Neuronal stem cell (in vitro differentiated cells): ENCODE results near the gene SUCLG2.

Experiments
- DNase-seq: peaks from one replicate; pipeline ENCODE4 v3.0.0-alpha.2; 2013; ENCODE audit warnings: low spot score
- H2AFZ ChIP-seq: one replicate; pipeline ENCODE4 v1.6.1; 2013; ENCODE audit warnings: mild to moderate bottlenecking, low read length, inconsistent platforms
- H2AK5ac ChIP-seq: 2 replicates; pipeline ENCODE4 v1.6.1; 2013; ENCODE audit warnings: low read depth, mild to moderate bottlenecking, inconsistent platforms, low read length, moderate library complexity, mixed read lengths
- H2BK120ac ChIP-seq: 2 replicates; pipeline ENCODE4 v1.6.1; 2013; ENCODE audit warnings: low read depth, mild to moderate bottlenecking, inconsistent platforms, low read length, moderate library complexity, mixed read lengths
- H2BK12ac ChIP-seq: one replicate; pipeline ENCODE4 v1.6.1; 2013; ENCODE audit warnings: low read length, inconsistent platforms
- H2BK15ac ChIP-seq: 2 replicates; pipeline ENCODE4 v1.6.1; 2013; ENCODE audit warnings: mild to moderate bottlenecking, low read length, inconsistent platforms, mixed read lengths
- H2BK5ac ChIP-seq: one replicate; pipeline ENCODE4 v1.6.1; 2013; ENCODE audit warnings: inconsistent platforms, mild to moderate bottlenecking, low read length, moderate library complexity
- H3K14ac ChIP-seq: one replicate; pipeline ENCODE4 v1.6.1; 2013; ENCODE audit warnings: low read length, inconsistent platforms
- H3K18ac ChIP-seq: 2 replicates; pipeline ENCODE4 v1.6.1; 2013; ENCODE audit warnings: low read length, inconsistent platforms
- H3K23ac ChIP-seq: 2 replicates; pipeline ENCODE4 v1.6.1; 2013; ENCODE audit warnings: low read depth, mild to moderate bottlenecking, mixed read lengths, low read length, inconsistent platforms; ENCODE audit not compliant: poor library complexity
- H3K27ac ChIP-seq: replicated peaks from 3 replicates; pipeline ENCODE4 v1.5.1; 2013; ENCODE audit warnings: low read length, inconsistent platforms
- H3K27me3 ChIP-seq, 3 experiments: 2 replicates each; pipeline ENCODE4 v1.6.1; 2013; ENCODE audit warnings: low read length in 3 of 3, mild to moderate bottlenecking in 2 of 3, inconsistent platforms in 1 of 3, low read depth in 1 of 3, mixed read lengths in 1 of 3, moderate library complexity in 1 of 3; ENCODE audit not compliant: control insufficient read depth in 3 of 3, insufficient read depth in 3 of 3
- H3K36me3 ChIP-seq, 2 donors: replicated peaks in 1 of 2; 2 replicates each; pipeline ENCODE4 v1.6.1; 2013; ENCODE audit warnings: low read length in 2 of 2; ENCODE audit not compliant: control insufficient read depth in 2 of 2, insufficient read depth in 2 of 2
- H3K4ac ChIP-seq: 2 replicates; pipeline ENCODE4 v1.6.1; 2013; ENCODE audit warnings: inconsistent platforms, mild to moderate bottlenecking, low read length, moderate library complexity
- H3K4me1 ChIP-seq, 2 donors: 1 replicate in 1 of 2; 2 replicates in 1 of 2; pipeline ENCODE4 v1.6.1; 2013; ENCODE audit warnings: low read length in 2 of 2, low read depth in 1 of 2; ENCODE audit not compliant: control insufficient read depth in 2 of 2, insufficient read depth in 1 of 2
- H3K4me2 ChIP-seq: one replicate; pipeline ENCODE4 v1.6.1; 2013; ENCODE audit warnings: mild to moderate bottlenecking, low read length, inconsistent platforms; ENCODE audit not compliant: insufficient read depth, poor library complexity, severe bottlenecking
- H3K4me3 ChIP-seq, 2 donors: 2 replicates each; pipeline ENCODE4 v1.5.1; 2013; ENCODE audit warnings: low read length in 2 of 2, mild to moderate bottlenecking in 2 of 2, inconsistent platforms in 1 of 2, moderate library complexity in 1 of 2
- H3K79me1 ChIP-seq: one replicate; pipeline ENCODE4 v1.6.1; 2013; ENCODE audit warnings: low read depth, mild to moderate bottlenecking, inconsistent platforms, low read length, moderate library complexity
- H3K9ac ChIP-seq: one replicate; pipeline ENCODE4 v1.6.1; 2013; ENCODE audit warnings: mild to moderate bottlenecking, low read depth, low read length, inconsistent platforms; ENCODE audit not compliant: poor library complexity
- H3K9me3 ChIP-seq, 2 donors: replicated peaks in 1 of 2; 2 replicates each; pipeline versions ENCODE3 to v1.6.1; 2013; ENCODE audit warnings: low read length in 2 of 2, mild to moderate bottlenecking in 2 of 2, inconsistent platforms in 1 of 2, low read depth in 1 of 2, mixed read lengths in 1 of 2, moderate library complexity in 1 of 2; ENCODE audit not compliant: control insufficient read depth in 2 of 2, insufficient read depth in 1 of 2
- H4K8ac ChIP-seq: one replicate; pipeline ENCODE4 v1.6.1; 2013; ENCODE audit warnings: low read depth, mild to moderate bottlenecking, inconsistent platforms, low read length, moderate library complexity
- H4K91ac ChIP-seq: one replicate; pipeline ENCODE4 v1.6.1; 2013; ENCODE audit warnings: low read length, low read depth, mild to moderate bottlenecking, inconsistent platforms; ENCODE audit not compliant: poor library complexity
- WGBS, 2 donors: extraction: QIAGEN DNeasy Blood & Tissue Kit; methylation state at CpG; one replicate each; pipeline ENCODE4 v1.1.7; 2013; ENCODE audit warnings: missing lambda C conversion rate in 2 of 2, mixed read lengths in 1 of 2; ENCODE audit not compliant: insufficient read length in 2 of 2, insufficient replicate concordance in 1 of 2; ENCODE audit errors: extremely low coverage in 2 of 2; 5-methylcytosine and 5-hydroxymethylcytosine counted together

Gene SUCLG2

DNA sequence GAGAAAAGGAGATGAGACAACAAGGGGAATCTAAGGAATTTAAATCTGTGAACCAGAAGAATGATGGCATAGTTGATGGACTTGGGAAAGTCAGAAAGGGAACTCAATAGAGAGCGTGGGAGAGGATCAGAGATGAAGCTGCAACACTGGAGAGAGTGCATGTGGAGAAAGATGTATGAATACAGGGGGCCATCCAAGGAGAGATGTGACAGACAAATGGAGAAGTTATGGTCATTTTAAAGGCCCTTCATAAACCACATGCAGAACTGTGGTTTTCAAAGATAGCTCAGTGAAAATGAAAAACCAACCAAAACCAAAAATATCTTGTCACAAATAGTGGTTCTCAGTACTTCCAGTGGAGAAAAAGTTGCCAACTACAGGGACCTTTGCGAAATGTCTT is 265.2 kb downstream of the SUCLG2 start:
- no peak for DNase-seq
- WGBS, 2 donors, result no CpG with 5 or more reads among the region's 2 CpGs
- no peaks in the 10 kb centered on the region for H3K36me3 ChIP-seq

DNA sequence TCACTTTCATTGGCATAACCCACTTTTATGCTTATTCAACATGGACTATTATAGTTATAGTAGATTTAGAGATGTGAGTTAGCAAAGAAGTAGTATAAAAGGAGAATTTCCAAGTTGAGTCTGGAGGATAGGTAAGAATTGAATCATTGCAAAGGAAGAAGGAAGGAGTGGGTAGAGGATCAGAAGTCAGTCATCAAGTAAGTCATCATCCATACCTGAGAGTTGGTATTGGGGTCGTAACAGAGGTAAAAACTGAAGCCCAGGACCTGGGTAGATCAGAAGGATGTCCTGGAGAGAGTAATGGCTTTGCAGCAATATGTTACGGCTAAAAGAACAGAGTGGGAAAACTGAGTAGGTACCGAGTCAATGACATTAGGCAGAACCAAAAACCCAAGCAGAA is 265.7 kb downstream of the SUCLG2 start:
- DNase-seq, result no peak
- no peak overlapping the region for H3K9ac ChIP-seq
- H3K4me2 ChIP-seq, result no peak overlapping the region
- no peak overlapping the region for H3K14ac ChIP-seq
- H3K27ac ChIP-seq, result no peak overlapping the region
- no peak overlapping the region for H2BK15ac ChIP-seq
- H2BK12ac ChIP-seq, result no peak overlapping the region
- no CpG with 5 or more reads among the region's 3 CpGs for WGBS, 2 donors
- no peak overlapping the region for H3K23ac ChIP-seq
- H2AK5ac ChIP-seq, result no peak overlapping the region
- peaks cover 0 to 2% of the 10 kb centered on the region in 2 donors for H3K4me1 ChIP-seq
- no peak overlapping the region for H4K91ac ChIP-seq
- H4K8ac ChIP-seq, result no peak overlapping the region
- H3K18ac ChIP-seq, result no peak overlapping the region
- H2AFZ ChIP-seq, result no peak overlapping the region
- no peaks in the 10 kb centered on the region for H3K79me1 ChIP-seq
- H3K9me3 ChIP-seq, result peaks cover 0 to 3% of the 10 kb centered on the region in 2 donors
- no peaks in the 10 kb centered on the region for H3K27me3 ChIP-seq
- no peaks in the 10 kb centered on the region for H3K36me3 ChIP-seq
- H2BK120ac ChIP-seq, result no peak overlapping the region
- H3K4ac ChIP-seq, result no peak overlapping the region
- no peak overlapping the region for H2BK5ac ChIP-seq
- no peak overlapping the region for H3K4me3 ChIP-seq

More for the DNA sequence above, 265.2 kb downstream of the SUCLG2 start:
- no peak overlapping the region for H2BK15ac ChIP-seq
- no peaks in the 10 kb centered on the region for H3K27me3 ChIP-seq
- no peak overlapping the region for H3K4me2 ChIP-seq
- H3K9ac ChIP-seq, result no peak overlapping the region
- no peak overlapping the region for H4K91ac ChIP-seq
- H2BK120ac ChIP-seq, result no peak overlapping the region
- peaks cover 0 to 2% of the 10 kb centered on the region in 2 donors for H3K4me1 ChIP-seq
- H3K14ac ChIP-seq, result no peak overlapping the region
- no peaks in the 10 kb centered on the region for H3K79me1 ChIP-seq
- no peak overlapping the region for H3K4ac ChIP-seq
- H2BK5ac ChIP-seq, result no peak overlapping the region
- no peak overlapping the region for H4K8ac ChIP-seq
- no peak overlapping the region for H2BK12ac ChIP-seq
- no peak overlapping the region for H3K4me3 ChIP-seq
- peaks cover 0 to 3% of the 10 kb centered on the region in 2 donors for H3K9me3 ChIP-seq
- no peak overlapping the region for H2AFZ ChIP-seq
- no peak overlapping the region for H3K23ac ChIP-seq
- no peak overlapping the region for H3K18ac ChIP-seq
- no peak overlapping the region for H2AK5ac ChIP-seq
- no peak overlapping the region for H3K27ac ChIP-seq

DNA sequence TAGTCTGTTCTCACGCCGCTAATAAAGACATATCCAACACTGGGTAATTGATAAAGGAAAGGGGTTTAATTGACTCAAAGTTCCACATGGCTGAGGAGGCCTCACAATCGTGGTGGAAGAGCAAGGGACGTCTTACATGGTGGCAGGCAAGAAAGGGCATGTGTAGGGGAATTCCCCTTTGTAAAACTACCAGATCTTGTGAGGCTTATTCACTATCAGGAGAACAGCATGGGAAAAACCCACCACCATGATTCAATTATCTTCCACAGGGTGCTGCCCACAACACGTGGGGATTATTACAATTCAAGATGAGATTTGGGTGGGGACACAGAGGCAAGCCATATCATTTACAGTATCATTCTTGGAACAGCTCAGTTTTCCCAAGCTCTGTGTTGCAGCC is 268.0 kb downstream of the SUCLG2 start:
- Histone ChIP-seq H3K4ac (no peak overlapping the region), H3K9ac (no peak overlapping the region), H3K27ac (no peak overlapping the region), H2BK5ac (no peak overlapping the region), H2BK12ac (no peak overlapping the region), H3K14ac (no peak overlapping the region), H3K4me3 (no peak overlapping the region), H4K91ac (no peak overlapping the region), H3K27me3 (no peaks in the 10 kb centered on the region), H3K79me1 (no peaks in the 10 kb centered on the region), H2AK5ac (no peak overlapping the region), H3K9me3 (no peaks in the 10 kb centered on the region), H3K36me3 (no peaks in the 10 kb centered on the region), H3K23ac (no peak overlapping the region), H3K18ac (no peak overlapping the region), H3K4me1 (peaks cover 0 to 2% of the 10 kb centered on the region in 2 donors), H2BK15ac (no peak overlapping the region), H4K8ac (no peak overlapping the region), H3K4me2 (no peak overlapping the region), H2AFZ (no peak overlapping the region), H2BK120ac (no peak overlapping the region)
- no CpG with 5 or more reads among the region's 5 CpGs for WGBS, 2 donors
- no peak for DNase-seq

DNA sequence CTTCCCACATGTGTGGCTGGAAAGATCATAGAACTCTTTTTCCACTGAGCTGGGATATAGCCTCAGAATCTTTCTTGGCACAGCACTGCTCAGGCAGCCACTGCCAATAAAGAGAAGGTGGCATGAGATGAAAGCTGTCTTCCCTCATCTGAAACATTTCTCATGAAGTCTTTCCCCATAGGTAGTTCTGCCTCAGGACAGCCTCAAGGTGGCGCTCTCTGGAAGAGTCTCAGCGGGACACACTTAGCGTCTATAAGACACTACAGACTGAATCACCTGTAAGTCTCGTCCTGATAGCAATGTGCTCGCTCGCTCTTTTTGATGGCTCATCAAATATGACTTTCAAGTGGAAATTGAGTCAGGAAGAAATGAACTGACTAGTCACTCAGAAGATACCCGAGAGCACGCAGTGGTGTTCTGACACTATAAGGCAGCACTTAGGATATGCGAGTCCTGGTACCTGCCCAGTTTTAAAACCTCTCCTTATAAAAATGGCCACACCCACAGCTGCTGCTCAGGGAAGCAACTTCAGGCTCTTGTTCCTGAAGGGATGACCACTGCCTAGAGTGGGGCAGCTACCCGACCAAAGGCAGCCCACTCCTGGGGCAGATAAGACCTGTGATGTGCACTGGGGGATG is 269.5 kb downstream of the SUCLG2 start:
- H3K23ac ChIP-seq, result no peak overlapping the region
- no peak overlapping the region for H2AK5ac ChIP-seq
- H3K4ac ChIP-seq, result no peak overlapping the region
- H3K27me3 ChIP-seq, result no peaks in the 10 kb centered on the region
- H3K79me1 ChIP-seq, result no peaks in the 10 kb centered on the region
- H2BK12ac ChIP-seq, result no peak overlapping the region
- WGBS, 2 donors, result no CpG with 5 or more reads among the region's 10 CpGs
- H4K8ac ChIP-seq, result no peak overlapping the region
- H2BK5ac ChIP-seq, result no peak overlapping the region
- no peak overlapping the region for H2AFZ ChIP-seq
- H3K4me1 ChIP-seq, result peaks cover 0 to 2% of the 10 kb centered on the region in 2 donors
- no peak overlapping the region for H3K18ac ChIP-seq
- H3K27ac ChIP-seq, result no peak overlapping the region
- no peak overlapping the region for H2BK15ac ChIP-seq
- H3K9me3 ChIP-seq, result no peaks in the 10 kb centered on the region
- H2BK120ac ChIP-seq, result no peak overlapping the region
- no peak overlapping the region for H4K91ac ChIP-seq
- H3K9ac ChIP-seq, result no peak overlapping the region
- no peak overlapping the region for H3K4me3 ChIP-seq
- no peak overlapping the region for H3K4me2 ChIP-seq
- no peaks in the 10 kb centered on the region for H3K36me3 ChIP-seq
- DNase-seq, result peak; percentile 57
- H3K14ac ChIP-seq, result no peak overlapping the region
